Measurements from ENCODE around the gene CAPRIN1. TPM values are rescaled to one million over a fixed set of nuclear protein-coding genes. Genes with fewer than 3 reads are reported as not detected.

Gene CAPRIN1
- total and polyA plus RNA-seq, 10 of the 15 experiments (the other 5 are each of a cell fraction or from before 2014, with no cell fraction given), result 50.4 to 228 (median 191) TPM

- TF ChIP-seq ZNF687 (IDR thresholded peaks at IDR 0.05) (no peak), ZNF622 (IDR thresholded peaks at IDR 0.05) (no peak), FOS (IDR thresholded peaks at IDR 0.05; ENCODE audit: borderline replicate concordance, extremely low read depth, insufficient read length) (no peak), HDAC6 (IDR thresholded peaks at IDR 0.05; ENCODE audit: unreplicated experiment) (no peak), EED (IDR thresholded peaks at IDR 0.05; ENCODE audit: low read depth) (no peak), E2F8 (IDR thresholded peaks at IDR 0.05; ENCODE audit: low read depth, partially characterized antibody) (no peak)
These were observed 33.1 kb downstream of the CAPRIN1 start (continued) for GRCh38 chr11:34084637-34085036.

Measured in GM12878 (cell line).